ENCODE measurements around the gene FUCA1.
A peak's percentile ranks its signal among the peaks of the same experiment; 100 is the strongest.

The FUCA1 gene

GRCh38 chr1:23910553-23911246, 42.6 kb upstream of the FUCA1 start:
- TF ChIP-seq CTCF (IDR thresholded peaks at IDR 0.05; ENCODE audit: extremely low read depth, missing control alignments), result no peak
- peak; percentile 52 for DNase-seq (ENCODE audit: low spot score)

- DNase-seq (ENCODE audit: low spot score), result no peak
- TF ChIP-seq CTCF (IDR thresholded peaks at IDR 0.05; ENCODE audit: extremely low read depth, missing control alignments), result no peak
These were observed 42.1 kb upstream of the FUCA1 start for GRCh38 chr1:23910144-23910543.

GRCh38 chr1:23909412-23909811, 41.3 kb upstream of the FUCA1 start:
- TF ChIP-seq CTCF (IDR thresholded peaks at IDR 0.05; ENCODE audit: extremely low read depth, missing control alignments), result no peak
- DNase-seq (ENCODE audit: low spot score), result peak; percentile 42

GRCh38 chr1:23908453-23909341, 40.6 kb upstream of the FUCA1 start:
- DNase-seq (ENCODE audit: low spot score), result peak; percentile 61

GRCh38 chr1:23906731-23907130, 38.6 kb upstream of the FUCA1 start:
- DNase-seq (ENCODE audit: low spot score), result no peak
- no peak for TF ChIP-seq CTCF (IDR thresholded peaks at IDR 0.05; ENCODE audit: extremely low read depth, missing control alignments)

More at GRCh38 chr1:23908453-23909341, 40.6 kb upstream of the FUCA1 start:
- no peak for TF ChIP-seq CTCF (IDR thresholded peaks at IDR 0.05; ENCODE audit: extremely low read depth, missing control alignments)

GRCh38 chr1:23905461-23906025, 37.5 kb upstream of the FUCA1 start:
- DNase-seq (ENCODE audit: low spot score), result no peak
- TF ChIP-seq CTCF (IDR thresholded peaks at IDR 0.05; ENCODE audit: extremely low read depth, missing control alignments), result no peak

Data from GM20000 (cell line).